Measurements from ENCODE around the gene KAT5. TPM values are rescaled to one million over a fixed set of nuclear protein-coding genes. Genes with fewer than 3 reads are reported as not detected.

KAT5 gene
- total RNA-seq, 1 donor from 2014 or later: 73.1 TPM

DNA sequence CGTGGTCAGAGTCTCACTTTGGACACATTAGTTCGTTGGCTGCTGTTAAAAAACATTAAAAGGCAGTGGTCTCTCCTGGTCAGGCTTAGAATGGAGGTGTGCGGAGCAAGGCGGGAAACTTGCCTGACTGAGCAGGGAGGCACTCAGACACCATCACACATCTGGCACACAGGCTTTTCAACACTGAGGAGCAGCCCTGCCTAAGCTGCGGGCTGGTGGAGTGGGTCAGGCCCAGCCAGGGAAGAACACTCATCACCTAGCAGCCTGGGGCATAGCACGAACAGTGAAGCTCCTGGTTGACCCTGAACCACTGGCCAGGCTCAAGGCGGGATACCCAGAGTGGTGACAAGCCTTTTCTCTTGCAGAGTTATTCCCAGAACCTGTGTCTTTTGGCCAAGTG is 4.2 kb downstream of the KAT5 start:
- TF ChIP-seq, protein P1, sequence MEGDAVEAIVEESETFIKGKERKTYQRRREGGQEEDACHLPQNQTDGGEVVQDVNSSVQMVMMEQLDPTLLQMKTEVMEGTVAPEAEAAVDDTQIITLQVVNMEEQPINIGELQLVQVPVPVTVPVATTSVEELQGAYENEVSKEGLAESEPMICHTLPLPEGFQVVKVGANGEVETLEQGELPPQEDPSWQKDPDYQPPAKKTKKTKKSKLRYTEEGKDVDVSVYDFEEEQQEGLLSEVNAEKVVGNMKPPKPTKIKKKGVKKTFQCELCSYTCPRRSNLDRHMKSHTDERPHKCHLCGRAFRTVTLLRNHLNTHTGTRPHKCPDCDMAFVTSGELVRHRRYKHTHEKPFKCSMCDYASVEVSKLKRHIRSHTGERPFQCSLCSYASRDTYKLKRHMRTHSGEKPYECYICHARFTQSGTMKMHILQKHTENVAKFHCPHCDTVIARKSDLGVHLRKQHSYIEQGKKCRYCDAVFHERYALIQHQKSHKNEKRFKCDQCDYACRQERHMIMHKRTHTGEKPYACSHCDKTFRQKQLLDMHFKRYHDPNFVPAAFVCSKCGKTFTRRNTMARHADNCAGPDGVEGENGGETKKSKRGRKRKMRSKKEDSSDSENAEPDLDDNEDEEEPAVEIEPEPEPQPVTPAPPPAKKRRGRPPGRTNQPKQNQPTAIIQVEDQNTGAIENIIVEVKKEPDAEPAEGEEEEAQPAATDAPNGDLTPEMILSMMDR (IDR thresholded peaks at IDR 0.05; ENCODE audit: unreplicated experiment): no peak
- peaks cover 24% of the 10 kb centered on the region for H3K36me3 Mint-ChIP-seq (ENCODE audit: insufficient read depth)
- no peak for DNase-seq (ENCODE audit: low spot score, unreplicated experiment)
- no peaks in the 10 kb centered on the region for H3K27me3 Mint-ChIP-seq
- H3K27ac Mint-ChIP-seq: peak overlapping the region; percentile 41
- no peaks in the 10 kb centered on the region for H3K9me3 Mint-ChIP-seq (ENCODE audit: low read depth)
- peaks cover 18% of the 10 kb centered on the region for H3K4me1 Mint-ChIP-seq (ENCODE audit: low read depth)
- H3K4me3 Mint-ChIP-seq (ENCODE audit: low read depth): no peak overlapping the region

DNA sequence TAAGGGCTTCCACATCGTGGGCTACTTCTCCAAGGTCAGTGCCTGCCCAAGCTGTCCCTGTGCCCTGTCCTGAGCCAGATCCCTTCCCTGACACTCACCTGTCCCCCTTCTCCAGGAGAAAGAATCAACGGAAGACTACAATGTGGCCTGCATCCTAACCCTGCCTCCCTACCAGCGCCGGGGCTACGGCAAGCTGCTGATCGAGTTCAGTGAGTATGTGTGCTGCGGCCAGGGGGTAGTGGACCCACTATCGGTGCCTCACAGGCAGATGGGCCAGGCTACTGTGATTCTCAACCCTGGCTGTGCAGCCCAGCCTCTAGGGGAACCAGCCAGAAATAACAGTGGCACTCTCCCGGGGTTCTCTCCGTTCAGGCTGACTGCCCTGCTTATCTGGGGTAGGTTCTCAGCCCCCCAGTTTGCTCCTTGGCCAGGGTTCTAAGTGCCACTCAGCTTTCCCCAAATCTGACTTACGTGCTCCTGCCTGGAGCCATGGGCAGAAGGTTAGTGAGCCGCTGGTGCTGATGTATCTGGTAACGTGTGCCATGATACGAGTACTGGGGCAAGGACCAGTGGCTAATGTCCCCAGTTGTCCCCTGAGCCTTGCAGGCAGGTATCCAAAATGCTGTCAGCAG is 4.8 kb downstream of the KAT5 start:
- TF ChIP-seq, protein P1 (IDR thresholded peaks at IDR 0.05; ENCODE audit: unreplicated experiment): no peak
- H3K36me3 Mint-ChIP-seq (ENCODE audit: insufficient read depth): peaks cover 24% of the 10 kb centered on the region
- no peaks in the 10 kb centered on the region for H3K9me3 Mint-ChIP-seq (ENCODE audit: low read depth)
- no peaks in the 10 kb centered on the region for H3K27me3 Mint-ChIP-seq
- no peak overlapping the region for H3K27ac Mint-ChIP-seq
- H3K4me1 Mint-ChIP-seq (ENCODE audit: low read depth): peaks cover 17% of the 10 kb centered on the region
- H3K4me3 Mint-ChIP-seq (ENCODE audit: low read depth): no peak overlapping the region
- DNase-seq (ENCODE audit: low spot score, unreplicated experiment): no peak

DNA sequence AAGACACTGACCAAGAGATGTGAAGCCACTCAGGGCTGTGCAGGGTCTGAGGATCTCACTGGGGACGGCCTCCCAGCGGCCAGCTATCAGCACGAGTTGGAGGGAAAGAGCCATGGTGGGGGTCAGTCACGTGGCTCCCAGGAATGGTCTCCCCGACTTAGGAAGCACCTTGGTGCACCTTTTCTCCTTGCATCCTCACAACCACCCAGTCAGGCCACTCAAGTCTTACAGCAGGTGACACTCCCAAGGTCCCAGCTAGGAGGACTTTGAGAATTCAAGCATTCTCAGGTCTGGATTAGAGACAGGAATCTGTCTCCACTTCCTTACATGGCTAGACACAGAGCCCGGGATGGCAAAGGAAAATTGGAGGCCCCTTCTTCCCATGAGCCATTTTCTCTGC is 5.9 kb downstream of the KAT5 start:
- Mint-ChIP-seq H3K4me1 (ENCODE audit: low read depth) (peaks cover 13% of the 10 kb centered on the region), H3K36me3 (ENCODE audit: insufficient read depth) (peaks cover 23% of the 10 kb centered on the region), H3K27me3 (no peaks in the 10 kb centered on the region), H3K27ac (no peak overlapping the region), H3K4me3 (ENCODE audit: low read depth) (no peak overlapping the region), H3K9me3 (ENCODE audit: low read depth) (no peaks in the 10 kb centered on the region)
- DNase-seq (ENCODE audit: low spot score, unreplicated experiment): no peak
- TF ChIP-seq, protein P1 (IDR thresholded peaks at IDR 0.05; ENCODE audit: unreplicated experiment): no peak

DNA sequence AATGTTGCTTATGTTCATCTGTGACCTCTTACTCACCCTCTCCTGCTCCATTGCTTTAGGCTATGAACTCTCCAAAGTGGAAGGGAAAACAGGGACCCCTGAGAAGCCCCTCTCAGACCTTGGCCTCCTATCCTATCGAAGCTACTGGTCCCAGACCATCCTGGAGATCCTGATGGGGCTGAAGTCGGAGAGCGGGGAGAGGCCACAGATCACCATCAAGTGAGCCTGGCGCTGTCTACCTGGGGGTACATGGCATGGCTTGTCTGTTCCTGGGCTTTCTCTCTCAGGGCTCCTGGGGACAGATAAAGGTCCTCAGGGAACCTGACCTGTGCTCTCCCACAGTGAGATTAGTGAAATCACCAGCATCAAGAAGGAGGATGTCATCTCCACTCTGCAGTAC is 6.5 kb downstream of the KAT5 start:
- Mint-ChIP-seq H3K4me3 (ENCODE audit: low read depth) (peak overlapping the region; percentile 85), H3K36me3 (ENCODE audit: insufficient read depth) (peaks cover 21% of the 10 kb centered on the region), H3K9me3 (ENCODE audit: low read depth) (no peaks in the 10 kb centered on the region), H3K27ac (no peak overlapping the region), H3K27me3 (no peaks in the 10 kb centered on the region), H3K4me1 (ENCODE audit: low read depth) (peaks cover 13% of the 10 kb centered on the region)
- DNase-seq (ENCODE audit: low spot score, unreplicated experiment): no peak
- TF ChIP-seq, protein P1 (IDR thresholded peaks at IDR 0.05; ENCODE audit: unreplicated experiment): no peak

DNA sequence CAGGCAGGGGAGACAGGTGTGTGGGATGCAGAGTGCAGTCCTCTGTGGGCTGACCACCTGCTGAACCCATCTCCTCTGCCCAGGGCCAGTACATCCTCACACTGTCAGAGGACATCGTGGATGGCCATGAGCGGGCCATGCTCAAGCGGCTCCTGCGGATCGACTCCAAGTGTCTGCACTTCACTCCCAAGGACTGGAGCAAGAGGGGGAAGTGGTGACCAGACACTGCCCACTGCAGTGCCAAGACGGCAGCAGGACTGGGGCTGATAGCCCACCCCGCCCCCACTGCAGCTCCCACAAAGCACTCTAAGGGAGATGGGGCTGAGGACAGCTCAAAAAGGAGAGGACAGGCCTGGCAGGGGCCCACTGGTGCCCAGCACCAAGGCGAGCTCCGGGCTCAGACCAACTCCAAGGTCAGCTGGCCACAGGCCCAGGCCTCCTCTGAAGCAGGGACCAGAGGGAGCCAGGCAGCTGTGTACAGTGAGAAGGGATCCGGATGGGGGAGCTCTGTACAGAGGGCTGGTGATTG is 7.0 kb downstream of the KAT5 start:
- Mint-ChIP-seq H3K9me3 (ENCODE audit: low read depth) (no peaks in the 10 kb centered on the region), H3K27ac (no peak overlapping the region), H3K27me3 (no peaks in the 10 kb centered on the region), H3K4me1 (ENCODE audit: low read depth) (peaks cover 13% of the 10 kb centered on the region), H3K4me3 (ENCODE audit: low read depth) (peak overlapping the region; percentile 85), H3K36me3 (ENCODE audit: insufficient read depth) (peaks cover 17% of the 10 kb centered on the region)
- TF ChIP-seq, protein P1 (IDR thresholded peaks at IDR 0.05; ENCODE audit: unreplicated experiment): no peak
- no peak for DNase-seq (ENCODE audit: low spot score, unreplicated experiment)
